Muscle layer of colon (tissue), 2 donors: Measurements from ENCODE around the gene SLC25A52.

Experiments
- H3K27ac ChIP-seq: one replicate; pipeline ENCODE4 v1.7.0; 2013; ENCODE audit warnings: low read depth, mild to moderate bottlenecking, low read length, moderate library complexity
- H3K27me3 ChIP-seq, 2 donors: one replicate each; pipeline ENCODE4 v1.7.0; 2013; ENCODE audit warnings: low read length in 2 of 2, mild to moderate bottlenecking in 2 of 2; ENCODE audit not compliant: insufficient read depth in 2 of 2, control insufficient read depth in 1 of 2
- H3K36me3 ChIP-seq: one replicate; pipeline ENCODE4 v1.7.0; 2013; ENCODE audit warnings: mild to moderate bottlenecking, low read length; ENCODE audit not compliant: insufficient read depth
- H3K4me1 ChIP-seq: one replicate; pipeline ENCODE4 v1.7.0; 2013; ENCODE audit warnings: mild to moderate bottlenecking, low read length; ENCODE audit not compliant: insufficient read depth
- H3K4me3 ChIP-seq, 2 donors: one replicate each; pipeline ENCODE4 v1.7.0; 2013; ENCODE audit warnings: low read length in 2 of 2, low read depth in 1 of 2, mild to moderate bottlenecking in 1 of 2, moderate library complexity in 1 of 2
- H3K9ac ChIP-seq: one replicate; pipeline ENCODE4 v1.7.0; 2013; ENCODE audit warnings: low read length
- H3K9me3 ChIP-seq: one replicate; pipeline ENCODE4 v1.7.0; 2013; ENCODE audit warnings: mild to moderate bottlenecking, low read length
- donor health status: abdominal sarcoma.
- donor health status: Adenocarcinoma of cecum.

SLC25A52 gene

GRCh38 chr18:31716362-31716761 lies 44.3 kb downstream of the SLC25A52 start:
- no peaks in the 10 kb centered on the region for H3K4me1 ChIP-seq
- H3K36me3 ChIP-seq: no peaks in the 10 kb centered on the region
- no peak overlapping the region for H3K9ac ChIP-seq
- no peaks in the 10 kb centered on the region for H3K9me3 ChIP-seq
- no peaks in the 10 kb centered on the region for H3K27me3 ChIP-seq
- no peak overlapping the region for H3K4me3 ChIP-seq
- no peak overlapping the region for H3K27ac ChIP-seq

- Histone ChIP-seq H3K27ac (no peak overlapping the region), H3K27me3 (no peaks in the 10 kb centered on the region), H3K9ac (no peak overlapping the region)
Observed at GRCh38 chr18:31711365-31712172, 49.1 kb downstream of the SLC25A52 start.

GRCh38 chr18:31710826-31711225 lies 49.9 kb downstream of the SLC25A52 start:
- Histone ChIP-seq H3K27me3 (no peaks in the 10 kb centered on the region), H3K36me3 (no peaks in the 10 kb centered on the region), H3K9ac (no peak overlapping the region), H3K4me1 (no peaks in the 10 kb centered on the region), H3K4me3 (no peak overlapping the region), H3K27ac (no peak overlapping the region), H3K9me3 (no peaks in the 10 kb centered on the region)

More at GRCh38 chr18:31711365-31712172, 49.1 kb downstream of the SLC25A52 start:
- no peaks in the 10 kb centered on the region for H3K9me3 ChIP-seq
- no peak overlapping the region for H3K4me3 ChIP-seq
- H3K36me3 ChIP-seq: no peaks in the 10 kb centered on the region
- no peaks in the 10 kb centered on the region for H3K4me1 ChIP-seq
